GM12864 (cell line): ENCODE results near the gene EGR2.
A peak's percentile ranks its signal among the peaks of the same experiment; 100 is the strongest.

Source experiments
- DNase-seq: peaks from one replicate; pipeline ENCODE4 v3.0.0-alpha.2; 2011; ENCODE audit warnings: low read depth
- H3K4me3 ChIP-seq: 2 replicates; pipeline ENCODE4 v1.5.1; 2011; ENCODE audit warnings: mild to moderate bottlenecking, low read depth, low read length, control low read depth
- CTCF ChIP-seq: IDR thresholded peaks from 2 replicates; pipeline ENCODE4 v1.5.1; 2011; ENCODE audit warnings: low read depth, mild to moderate bottlenecking, moderate library complexity, low read length, control low read depth, inconsistent platforms; ENCODE audit errors: missing control alignments

EGR2 gene

GRCh38 chr10:62816331-62817120 is at the start of gene EGR2:
Gene EGR2, minus strand, starts transcription at chr10:62816366. Its CDS starts 337 bp downstream, at chr10:62816029.
- peak; percentile 97 for DNase-seq
- peak within 1 kb of the TSS; percentile 83 for H3K4me3 ChIP-seq
- no peak for TF ChIP-seq CTCF

- no peak for TF ChIP-seq CTCF
- no peak overlapping the region for H3K4me3 ChIP-seq
- no peak for DNase-seq
Observed at GRCh38 chr10:62862447-62862846, 46.3 kb upstream of the EGR2 start.

GRCh38 chr10:62861507-62861906 is 45.3 kb upstream of the EGR2 start:
- no peak overlapping the region for H3K4me3 ChIP-seq
- no peak for DNase-seq

GRCh38 chr10:62860946-62861345 is 44.8 kb upstream of the EGR2 start:
- no peak for TF ChIP-seq CTCF
- H3K4me3 ChIP-seq: no peak overlapping the region
- DNase-seq: no peak

More at GRCh38 chr10:62861507-62861906, 45.3 kb upstream of the EGR2 start:
- no peak for TF ChIP-seq CTCF

GRCh38 chr10:62858364-62858763 is 42.2 kb upstream of the EGR2 start:
- no peak for TF ChIP-seq CTCF
- no peak overlapping the region for H3K4me3 ChIP-seq
- DNase-seq: no peak

GRCh38 chr10:62856021-62856420 is 39.9 kb upstream of the EGR2 start:
- TF ChIP-seq CTCF: no peak
- no peak for DNase-seq
- H3K4me3 ChIP-seq: no peak overlapping the region

GRCh38 chr10:62853710-62854109 is 37.5 kb upstream of the EGR2 start:
- H3K4me3 ChIP-seq: no peak overlapping the region
- TF ChIP-seq CTCF: no peak
- no peak for DNase-seq
